ENCODE data around the gene PIEZO1. TPM values are rescaled to one million over a fixed set of nuclear protein-coding genes. Genes with fewer than 3 reads are reported as not detected.
"Not testable (repeated sequence)": the region's sequence is repeated elsewhere in the genome, so short reads cannot be mapped to it uniquely, and the experiment has no call there.

PIEZO1 gene
- total RNA-seq, 1 experiment from 2014 or later, result 181 TPM

DNA sequence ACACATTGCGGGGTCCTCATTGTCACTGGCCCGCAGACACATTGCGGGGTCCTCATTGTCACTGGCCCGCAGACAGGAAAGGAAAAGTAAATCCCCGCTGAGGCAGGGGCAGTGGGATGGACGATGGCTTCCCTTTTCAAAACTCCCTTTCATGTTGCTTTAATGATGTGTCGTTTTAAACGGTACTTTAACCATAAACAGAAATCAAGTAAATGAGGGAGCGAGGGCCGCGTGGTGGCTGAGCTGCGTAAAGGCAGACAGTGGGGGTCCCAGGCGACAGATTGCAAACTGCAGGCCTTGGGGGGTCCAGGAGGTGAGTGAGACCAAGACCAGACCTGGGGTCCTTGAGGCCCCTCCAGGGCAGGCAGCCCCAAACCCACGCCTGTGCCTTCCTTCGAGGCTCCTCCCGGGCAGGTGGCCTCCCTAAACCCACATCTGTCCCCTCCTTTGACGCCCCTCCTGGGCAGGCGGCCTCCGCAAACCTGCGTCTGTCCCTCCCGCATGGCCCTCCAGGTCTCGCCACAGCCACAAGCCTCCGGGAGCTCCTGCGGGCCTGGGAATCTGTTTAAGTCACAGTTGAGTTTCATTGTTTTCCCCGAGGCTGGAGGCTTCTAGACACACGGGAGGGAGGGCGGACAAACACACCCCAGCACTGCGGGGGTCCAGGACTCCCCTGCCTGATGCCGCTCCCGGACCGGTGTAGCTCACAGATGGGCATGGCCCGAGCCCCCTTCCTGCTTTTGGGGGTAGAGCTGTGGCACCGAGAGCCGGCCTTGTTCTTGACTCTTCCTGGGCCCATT is 7.3 kb downstream of the PIEZO1 start:
- DNase-seq (ENCODE audit: low read depth in 1 of 2, low spot score in 2 of 2), result no peak
- no peaks in the 10 kb centered on the region for H3K9me3 ChIP-seq (replicated peaks)
- no peaks in the 10 kb centered on the region for H3K27me3 ChIP-seq (replicated peaks)
- no peak overlapping the region for H3K27ac ChIP-seq
- no peak overlapping the region for H3K4me3 ChIP-seq
- H3K4me1 ChIP-seq (replicated peaks), result peaks cover 61% of the 10 kb centered on the region
- peaks cover 73% of the 10 kb centered on the region for H3K36me3 ChIP-seq

- DNase-seq (ENCODE audit: low read depth in 1 of 2, low spot score in 2 of 2), result no peak
- no peak overlapping the region for H3K4me3 ChIP-seq
- no peak overlapping the region for H3K27ac ChIP-seq
- H3K27me3 ChIP-seq (replicated peaks), result no peaks in the 10 kb centered on the region
- no peaks in the 10 kb centered on the region for H3K9me3 ChIP-seq (replicated peaks)
- H3K4me1 ChIP-seq (replicated peaks), result peaks cover 55% of the 10 kb centered on the region
- peaks cover 59% of the 10 kb centered on the region for H3K36me3 ChIP-seq
Measured at GRCh38 chr16:88775825-88776224, 9.2 kb downstream of the PIEZO1 start.

DNA sequence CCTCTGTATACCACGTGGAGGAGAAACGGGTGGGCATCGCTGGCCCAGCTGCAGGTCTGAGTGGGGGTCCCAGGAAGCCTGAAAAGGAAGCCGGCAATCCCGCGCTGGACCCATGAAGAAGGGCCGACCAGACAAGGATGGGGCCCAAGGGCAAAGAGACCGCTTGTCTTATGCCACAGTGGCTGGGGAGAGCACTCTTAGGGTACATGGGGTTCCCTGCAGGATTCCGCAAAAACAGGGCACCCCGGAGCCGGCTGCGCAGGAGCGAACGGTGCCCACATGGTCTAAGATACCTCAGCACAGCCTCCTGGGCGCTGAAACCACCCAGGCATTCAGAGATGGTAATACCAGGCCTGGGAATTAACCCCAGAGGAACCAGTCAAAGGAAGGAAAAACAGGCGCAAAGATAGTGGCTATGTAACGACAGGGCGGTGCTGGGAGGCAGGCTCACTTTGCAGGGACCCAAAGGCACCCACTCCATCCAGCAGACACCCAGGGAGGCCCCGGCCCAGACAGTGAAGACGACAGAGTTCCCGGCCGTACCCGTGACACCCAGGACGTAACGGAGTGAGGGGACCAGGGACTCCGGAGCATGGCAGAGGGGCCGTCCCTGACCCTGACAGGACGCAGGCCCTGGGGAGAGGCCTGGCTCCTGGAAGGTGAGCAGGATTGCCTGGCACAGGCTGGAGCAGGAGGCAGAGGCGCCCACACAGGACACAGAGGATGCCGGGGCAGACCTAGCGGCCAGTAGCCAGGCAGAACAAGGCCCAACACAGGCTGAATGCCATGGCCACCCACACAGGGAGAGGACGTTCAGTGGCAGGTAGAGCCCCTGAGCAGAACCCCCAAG is 10.3 kb downstream of the PIEZO1 start:
- Histone ChIP-seq H3K4me1 (replicated peaks) (peaks cover 55% of the 10 kb centered on the region), H3K9me3 (replicated peaks) (no peaks in the 10 kb centered on the region), H3K27me3 (replicated peaks) (no peaks in the 10 kb centered on the region), H3K4me3 (no peak overlapping the region), H3K36me3 (peaks cover 55% of the 10 kb centered on the region), H3K27ac (peak overlapping the region; percentile 26; the same call in 1 of the 2 replicates)
- DNase-seq (ENCODE audit: low read depth in 1 of 2, low spot score in 2 of 2), result no peak

- Histone ChIP-seq H3K9me3 (replicated peaks) (no peaks in the 10 kb centered on the region), H3K36me3 (peaks cover 52% of the 10 kb centered on the region), H3K27ac (peak overlapping the region; percentile 76; the same call in 1 of the 2 replicates), H3K4me3 (peak overlapping the region; percentile 28), H3K4me1 (replicated peaks) (peaks cover 60% of the 10 kb centered on the region), H3K27me3 (replicated peaks) (no peaks in the 10 kb centered on the region)
- DNase-seq (ENCODE audit: low read depth in 1 of 2, low spot score in 2 of 2), result peak; percentile 94 to 99
Measured at GRCh38 chr16:88773812-88774291, 11.2 kb downstream of the PIEZO1 start.

DNA sequence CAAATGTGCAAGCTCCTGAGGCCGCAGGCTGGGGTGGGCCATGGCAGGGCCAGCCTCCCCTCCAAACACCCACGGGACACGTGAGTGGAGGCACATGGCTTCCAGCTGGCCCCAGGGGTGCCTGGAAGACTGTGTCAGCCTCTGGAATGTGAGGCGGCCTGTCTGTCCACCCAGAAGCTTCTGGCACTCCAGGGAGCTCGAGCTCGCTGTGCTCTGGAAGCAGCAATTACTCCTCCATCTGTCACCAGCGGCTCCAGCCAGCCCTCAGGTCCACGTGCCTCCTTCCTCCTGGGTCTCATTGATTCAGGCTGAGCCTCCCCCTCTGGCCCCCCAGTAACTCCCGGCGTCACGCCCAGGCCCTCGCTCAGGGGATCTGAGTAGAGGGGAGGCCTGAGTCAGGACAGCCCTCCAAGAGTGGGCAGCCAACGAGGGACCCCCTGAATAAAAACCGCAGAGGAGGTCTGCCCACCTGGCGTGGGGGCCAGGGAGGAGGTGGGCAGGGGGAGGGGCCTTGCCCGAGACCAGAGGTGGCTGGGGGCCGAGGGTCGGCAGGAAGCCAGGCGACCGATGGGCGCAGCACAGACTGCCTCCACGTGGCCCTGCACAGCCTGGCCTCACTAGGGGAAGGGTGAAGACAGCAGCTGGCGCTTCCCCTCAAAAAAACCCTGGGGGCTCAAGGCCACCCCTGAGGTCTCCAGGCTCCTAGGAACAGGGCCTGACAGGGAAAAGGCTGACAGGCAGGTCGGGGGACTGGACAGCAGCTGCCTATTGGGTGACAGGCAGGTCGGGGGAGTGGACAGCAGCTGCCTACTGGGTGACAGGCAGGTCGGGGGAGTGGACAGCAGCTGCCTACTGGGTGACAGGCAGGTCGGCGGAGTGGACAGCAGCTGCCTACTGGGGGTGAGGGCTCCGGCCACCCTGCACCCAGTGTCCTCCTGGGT is 11.9 kb downstream of the PIEZO1 start:
- H3K27ac ChIP-seq, result peak overlapping the region; percentile 76
- H3K27me3 ChIP-seq (replicated peaks), result no peaks in the 10 kb centered on the region
- peaks cover 67% of the 10 kb centered on the region for H3K4me1 ChIP-seq (replicated peaks)

GRCh38 chr16:88771781-88772180 is 13.2 kb downstream of the PIEZO1 start:
- H3K4me1 ChIP-seq (replicated peaks), result peaks cover 79% of the 10 kb centered on the region
- H3K27me3 ChIP-seq (replicated peaks); H3K27ac ChIP-seq; DNase-seq (ENCODE audit: low read depth in 1 of 2, low spot score in 2 of 2); H3K9me3 ChIP-seq (replicated peaks); H3K4me3 ChIP-seq: not testable (repeated sequence)
- H3K36me3 ChIP-seq, result peaks cover 54% of the 10 kb centered on the region

More for the DNA sequence above, 11.9 kb downstream of the PIEZO1 start:
- Histone ChIP-seq H3K36me3 (peaks cover 53% of the 10 kb centered on the region), H3K4me3 (peak overlapping the region; percentile 28), H3K9me3 (replicated peaks) (no peaks in the 10 kb centered on the region)
- DNase-seq (ENCODE audit: low read depth in 1 of 2, low spot score in 2 of 2), result peak; percentile 90 to 97

- H3K27me3 ChIP-seq (replicated peaks), result no peaks in the 10 kb centered on the region
- H3K9me3 ChIP-seq (replicated peaks), result no peaks in the 10 kb centered on the region
- H3K36me3 ChIP-seq, result peaks cover 54% of the 10 kb centered on the region
- peaks cover 79% of the 10 kb centered on the region for H3K4me1 ChIP-seq (replicated peaks)
- no peak for DNase-seq (ENCODE audit: low read depth in 1 of 2, low spot score in 2 of 2)
- H3K27ac ChIP-seq, result peak overlapping the region; percentile 38
- H3K4me3 ChIP-seq, result peak overlapping the region; percentile 13; the same call in 1 of the 2 replicates
Measured at GRCh38 chr16:88771294-88771772, 13.7 kb downstream of the PIEZO1 start.

DNA sequence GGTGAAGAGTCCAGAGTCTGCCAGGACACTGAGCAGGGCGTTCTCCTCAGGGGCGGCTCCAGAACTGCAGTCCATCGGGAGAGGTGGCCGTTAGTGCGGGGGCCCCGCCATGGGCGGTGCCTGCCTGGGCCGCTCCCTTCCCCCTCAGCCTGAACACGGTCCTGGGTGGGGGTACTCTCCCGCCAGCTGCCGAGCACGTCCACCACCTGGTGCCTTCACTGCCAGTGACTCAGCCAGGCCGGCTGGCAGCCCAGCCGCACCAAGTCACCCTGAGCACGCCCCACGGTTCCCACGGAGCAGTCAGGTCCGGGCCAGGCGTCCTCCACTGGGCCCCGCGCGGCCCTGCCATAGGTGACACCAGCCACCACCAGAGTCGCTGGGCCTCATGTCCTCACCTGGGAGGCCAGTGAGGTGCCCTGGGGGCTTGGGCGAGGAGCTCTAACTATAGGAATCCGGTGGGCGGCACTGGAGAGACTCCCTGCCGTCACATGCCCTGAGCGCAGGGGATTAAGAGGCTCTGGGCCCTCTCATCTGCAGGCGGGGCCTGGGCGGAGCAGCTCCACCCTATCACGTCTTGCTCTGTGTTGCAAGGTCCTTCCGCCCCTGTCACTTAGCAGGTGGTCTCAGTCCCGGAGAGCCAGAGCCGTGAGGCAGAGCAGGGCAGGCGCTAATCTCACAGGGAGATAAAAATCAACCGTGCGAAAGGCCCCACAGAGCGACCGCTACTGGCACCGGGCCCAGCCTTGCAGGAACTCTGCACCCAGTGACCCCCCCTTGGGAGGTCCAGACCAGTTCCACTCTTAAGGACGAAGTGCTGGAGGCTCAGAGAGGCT is 14.3 kb downstream of the PIEZO1 start:
- Histone ChIP-seq H3K4me1 (replicated peaks) (peaks cover 84% of the 10 kb centered on the region), H3K27me3 (replicated peaks) (no peaks in the 10 kb centered on the region), H3K27ac (peak overlapping the region; percentile 82), H3K4me3 (peak overlapping the region; percentile 24), H3K36me3 (peaks cover 54% of the 10 kb centered on the region), H3K9me3 (replicated peaks) (no peaks in the 10 kb centered on the region)
- peak; percentile 99 to 100 for DNase-seq (ENCODE audit: low read depth in 1 of 2, low spot score in 2 of 2)

- Histone ChIP-seq H3K36me3 (peaks cover 52% of the 10 kb centered on the region), H3K27ac (peak overlapping the region; percentile 82), H3K4me1 (replicated peaks) (peaks cover 85% of the 10 kb centered on the region), H3K9me3 (replicated peaks) (no peaks in the 10 kb centered on the region), H3K4me3 (peak overlapping the region; percentile 24), H3K27me3 (replicated peaks) (no peaks in the 10 kb centered on the region)
- peak; percentile 89 to 90 for DNase-seq (ENCODE audit: low read depth in 1 of 2, low spot score in 2 of 2)
Measured at GRCh38 chr16:88769617-88770460, 15.2 kb downstream of the PIEZO1 start.

GRCh38 chr16:88768071-88768783 is 16.8 kb downstream of the PIEZO1 start:
- peak; percentile 85 to 91 for DNase-seq (ENCODE audit: low read depth in 1 of 2, low spot score in 2 of 2)
- H3K4me1 ChIP-seq (replicated peaks), result peaks cover 84% of the 10 kb centered on the region
- peaks cover 61% of the 10 kb centered on the region for H3K36me3 ChIP-seq
- no peaks in the 10 kb centered on the region for H3K9me3 ChIP-seq (replicated peaks)
- H3K27ac ChIP-seq, result peak overlapping the region; percentile 13
- no peak overlapping the region for H3K4me3 ChIP-seq
- no peaks in the 10 kb centered on the region for H3K27me3 ChIP-seq (replicated peaks)

GRCh38 chr16:88767546-88768070 is 17.4 kb downstream of the PIEZO1 start:
- Histone ChIP-seq H3K36me3 (peaks cover 67% of the 10 kb centered on the region), H3K4me3 (no peak overlapping the region), H3K9me3 (replicated peaks) (no peaks in the 10 kb centered on the region), H3K4me1 (replicated peaks) (peaks cover 82% of the 10 kb centered on the region), H3K27ac (peak overlapping the region; percentile 13), H3K27me3 (replicated peaks) (no peaks in the 10 kb centered on the region)
- no peak for DNase-seq (ENCODE audit: low read depth in 1 of 2, low spot score in 2 of 2)

Measured in SJSA1 (cell line).